H1 (cell line): ENCODE data around the gene MAPK8. TPM values are rescaled to one million over a fixed set of nuclear protein-coding genes. Genes with fewer than 3 reads are reported as not detected.

ENCODE experiments used
- CEBPB ChIP-seq: IDR thresholded peaks from 2 replicates; pipeline ENCODE4 v1.6.1; 2012; ENCODE audit warnings: low read depth, low read length
- EZH2 ChIP-seq: fragments of 200-600 bp; sonication (generic); IDR thresholded peaks from 2 replicates; pipeline ENCODE4 v1.7.1; 2012; ENCODE audit warnings: low read depth, mild to moderate bottlenecking, moderate library complexity, low read length, inconsistent platforms; ENCODE audit not compliant: severe bottlenecking
- POU5F1 ChIP-seq: IDR thresholded peaks from 2 replicates; pipeline ENCODE4 v1.6.1; 2011; ENCODE audit warnings: low read depth, mild to moderate bottlenecking, low read length, moderate library complexity
- SIX5 ChIP-seq: IDR thresholded peaks from 2 replicates; pipeline ENCODE4 v1.6.1; 2011; ENCODE audit warnings: mild to moderate bottlenecking, low read depth, low read length
- SP1 ChIP-seq: IDR thresholded peaks from 2 replicates; pipeline ENCODE4 v1.6.1; 2011; ENCODE audit warnings: low read depth, low read length
- SP4 ChIP-seq: IDR thresholded peaks from 2 replicates; pipeline ENCODE4 v1.6.1; 2012; ENCODE audit warnings: low read length, inconsistent platforms
- TAF1 ChIP-seq: IDR thresholded peaks from 2 replicates; pipeline ENCODE4 v1.6.1; 2011; ENCODE audit warnings: mild to moderate bottlenecking, low read depth, low read length
- TAF7 ChIP-seq: optimal IDR thresholded peaks from 2 replicates; pipeline ENCODE3; 2011; ENCODE audit warnings: low read depth, mild to moderate bottlenecking, inconsistent platforms, low read length, moderate library complexity, borderline replicate concordance
- polyA plus RNA-seq, 7 experiments: library from polyadenylated mRNA; depleted of rRNA in 3 of 7; stranded (reverse) in 5 of 7; unstranded in 2 of 7; fragments of >200 nt in 5 of 7; fragments of 200-250 nt in 2 of 7; gene quantifications; 1 replicate in 5 of 7; 2 replicates in 1 of 7; 4 replicates in 1 of 7; pipeline versions ENCODE4 v1.2.1 to v1.2.3, GENCODE V29; 2011 to 2013; ENCODE audit warnings: missing spikeins in 2 of 7, mixed read lengths in 2 of 7
- total RNA-seq: library from RNA; stranded (reverse); fragmentation: NEBNext Ultra II Directional; extraction: Animal tissue kit (Norgen Biotek cat#: 25700); gene quantifications from 2 replicates; pipeline ENCODE4 v1.2.1, GENCODE V29; 2021
- TF ChIP-seq, protein P1 (sequence below): fragments of 300-600 bp; sonication (generic); IDR thresholded peaks from 2 replicates; pipeline ENCODE4 v1.7.1; 2012; ENCODE audit warnings: low read length, moderate library complexity, mild to moderate bottlenecking, inconsistent platforms; ENCODE audit not compliant: insufficient replicate concordance
- TF ChIP-seq, protein P2 (sequence below): IDR thresholded peaks from 2 replicates; pipeline ENCODE4 v1.6.1; 2011; ENCODE audit warnings: low read depth, mild to moderate bottlenecking, low read length; ENCODE audit not compliant: insufficient read depth

Gene MAPK8
- total and polyA plus RNA-seq, 2 of the 8 experiments (the other 6 are each of a cell fraction or from before 2014, with no cell fraction given) = 23.3 to 71.3 TPM

DNA sequence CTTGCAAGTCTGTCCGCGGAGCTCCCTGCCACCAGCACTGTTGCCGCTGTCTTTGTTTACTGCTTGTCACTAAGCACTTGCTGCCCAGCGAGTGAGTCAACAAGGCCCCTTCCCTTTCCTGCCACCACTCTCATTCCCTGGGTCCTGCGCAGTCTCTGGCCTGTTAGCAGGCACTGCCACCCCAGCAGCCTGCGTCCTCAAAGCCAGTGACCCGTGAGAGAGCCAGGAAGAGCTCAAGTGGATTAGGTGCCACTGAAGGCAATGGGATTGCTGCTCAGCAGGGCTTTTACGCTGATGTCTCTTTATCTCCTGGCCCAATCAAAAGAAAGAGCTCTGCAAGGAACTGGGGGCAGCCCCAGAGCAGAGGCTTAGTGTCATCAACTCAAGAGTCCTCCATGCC, 31.8 kb upstream of the MAPK8 start, which contains the start of gene FRMPD2 (continued):
- TF ChIP-seq, protein P1, sequence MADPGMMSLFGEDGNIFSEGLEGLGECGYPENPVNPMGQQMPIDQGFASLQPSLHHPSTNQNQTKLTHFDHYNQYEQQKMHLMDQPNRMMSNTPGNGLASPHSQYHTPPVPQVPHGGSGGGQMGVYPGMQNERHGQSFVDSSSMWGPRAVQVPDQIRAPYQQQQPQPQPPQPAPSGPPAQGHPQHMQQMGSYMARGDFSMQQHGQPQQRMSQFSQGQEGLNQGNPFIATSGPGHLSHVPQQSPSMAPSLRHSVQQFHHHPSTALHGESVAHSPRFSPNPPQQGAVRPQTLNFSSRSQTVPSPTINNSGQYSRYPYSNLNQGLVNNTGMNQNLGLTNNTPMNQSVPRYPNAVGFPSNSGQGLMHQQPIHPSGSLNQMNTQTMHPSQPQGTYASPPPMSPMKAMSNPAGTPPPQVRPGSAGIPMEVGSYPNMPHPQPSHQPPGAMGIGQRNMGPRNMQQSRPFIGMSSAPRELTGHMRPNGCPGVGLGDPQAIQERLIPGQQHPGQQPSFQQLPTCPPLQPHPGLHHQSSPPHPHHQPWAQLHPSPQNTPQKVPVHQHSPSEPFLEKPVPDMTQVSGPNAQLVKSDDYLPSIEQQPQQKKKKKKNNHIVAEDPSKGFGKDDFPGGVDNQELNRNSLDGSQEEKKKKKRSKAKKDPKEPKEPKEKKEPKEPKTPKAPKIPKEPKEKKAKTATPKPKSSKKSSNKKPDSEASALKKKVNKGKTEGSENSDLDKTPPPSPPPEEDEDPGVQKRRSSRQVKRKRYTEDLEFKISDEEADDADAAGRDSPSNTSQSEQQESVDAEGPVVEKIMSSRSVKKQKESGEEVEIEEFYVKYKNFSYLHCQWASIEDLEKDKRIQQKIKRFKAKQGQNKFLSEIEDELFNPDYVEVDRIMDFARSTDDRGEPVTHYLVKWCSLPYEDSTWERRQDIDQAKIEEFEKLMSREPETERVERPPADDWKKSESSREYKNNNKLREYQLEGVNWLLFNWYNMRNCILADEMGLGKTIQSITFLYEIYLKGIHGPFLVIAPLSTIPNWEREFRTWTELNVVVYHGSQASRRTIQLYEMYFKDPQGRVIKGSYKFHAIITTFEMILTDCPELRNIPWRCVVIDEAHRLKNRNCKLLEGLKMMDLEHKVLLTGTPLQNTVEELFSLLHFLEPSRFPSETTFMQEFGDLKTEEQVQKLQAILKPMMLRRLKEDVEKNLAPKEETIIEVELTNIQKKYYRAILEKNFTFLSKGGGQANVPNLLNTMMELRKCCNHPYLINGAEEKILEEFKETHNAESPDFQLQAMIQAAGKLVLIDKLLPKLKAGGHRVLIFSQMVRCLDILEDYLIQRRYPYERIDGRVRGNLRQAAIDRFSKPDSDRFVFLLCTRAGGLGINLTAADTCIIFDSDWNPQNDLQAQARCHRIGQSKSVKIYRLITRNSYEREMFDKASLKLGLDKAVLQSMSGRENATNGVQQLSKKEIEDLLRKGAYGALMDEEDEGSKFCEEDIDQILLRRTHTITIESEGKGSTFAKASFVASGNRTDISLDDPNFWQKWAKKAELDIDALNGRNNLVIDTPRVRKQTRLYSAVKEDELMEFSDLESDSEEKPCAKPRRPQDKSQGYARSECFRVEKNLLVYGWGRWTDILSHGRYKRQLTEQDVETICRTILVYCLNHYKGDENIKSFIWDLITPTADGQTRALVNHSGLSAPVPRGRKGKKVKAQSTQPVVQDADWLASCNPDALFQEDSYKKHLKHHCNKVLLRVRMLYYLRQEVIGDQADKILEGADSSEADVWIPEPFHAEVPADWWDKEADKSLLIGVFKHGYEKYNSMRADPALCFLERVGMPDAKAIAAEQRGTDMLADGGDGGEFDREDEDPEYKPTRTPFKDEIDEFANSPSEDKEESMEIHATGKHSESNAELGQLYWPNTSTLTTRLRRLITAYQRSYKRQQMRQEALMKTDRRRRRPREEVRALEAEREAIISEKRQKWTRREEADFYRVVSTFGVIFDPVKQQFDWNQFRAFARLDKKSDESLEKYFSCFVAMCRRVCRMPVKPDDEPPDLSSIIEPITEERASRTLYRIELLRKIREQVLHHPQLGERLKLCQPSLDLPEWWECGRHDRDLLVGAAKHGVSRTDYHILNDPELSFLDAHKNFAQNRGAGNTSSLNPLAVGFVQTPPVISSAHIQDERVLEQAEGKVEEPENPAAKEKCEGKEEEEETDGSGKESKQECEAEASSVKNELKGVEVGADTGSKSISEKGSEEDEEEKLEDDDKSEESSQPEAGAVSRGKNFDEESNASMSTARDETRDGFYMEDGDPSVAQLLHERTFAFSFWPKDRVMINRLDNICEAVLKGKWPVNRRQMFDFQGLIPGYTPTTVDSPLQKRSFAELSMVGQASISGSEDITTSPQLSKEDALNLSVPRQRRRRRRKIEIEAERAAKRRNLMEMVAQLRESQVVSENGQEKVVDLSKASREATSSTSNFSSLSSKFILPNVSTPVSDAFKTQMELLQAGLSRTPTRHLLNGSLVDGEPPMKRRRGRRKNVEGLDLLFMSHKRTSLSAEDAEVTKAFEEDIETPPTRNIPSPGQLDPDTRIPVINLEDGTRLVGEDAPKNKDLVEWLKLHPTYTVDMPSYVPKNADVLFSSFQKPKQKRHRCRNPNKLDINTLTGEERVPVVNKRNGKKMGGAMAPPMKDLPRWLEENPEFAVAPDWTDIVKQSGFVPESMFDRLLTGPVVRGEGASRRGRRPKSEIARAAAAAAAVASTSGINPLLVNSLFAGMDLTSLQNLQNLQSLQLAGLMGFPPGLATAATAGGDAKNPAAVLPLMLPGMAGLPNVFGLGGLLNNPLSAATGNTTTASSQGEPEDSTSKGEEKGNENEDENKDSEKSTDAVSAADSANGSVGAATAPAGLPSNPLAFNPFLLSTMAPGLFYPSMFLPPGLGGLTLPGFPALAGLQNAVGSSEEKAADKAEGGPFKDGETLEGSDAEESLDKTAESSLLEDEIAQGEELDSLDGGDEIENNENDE = no peak
- no peak for TF ChIP-seq TAF1
- TF ChIP-seq EZH2 = no peak
- no peak for TF ChIP-seq SIX5
- TF ChIP-seq TAF7 = no peak
- TF ChIP-seq, protein P2, sequence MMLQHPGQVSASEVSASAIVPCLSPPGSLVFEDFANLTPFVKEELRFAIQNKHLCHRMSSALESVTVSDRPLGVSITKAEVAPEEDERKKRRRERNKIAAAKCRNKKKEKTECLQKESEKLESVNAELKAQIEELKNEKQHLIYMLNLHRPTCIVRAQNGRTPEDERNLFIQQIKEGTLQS = no peak
- TF ChIP-seq SP1 = no peak
- TF ChIP-seq CEBPB = no peak
- no peak for TF ChIP-seq SP4
- no peak for TF ChIP-seq POU5F1
